Liver (tissue), 3 donors: Measurements from ENCODE around the gene BAIAP3.

Experiments used
- ATF3 ChIP-seq: IDR thresholded peaks from 2 replicates; pipeline ENCODE4 v1.6.1; 2016; ENCODE audit warnings: antibody characterized with exemption
- CTCF ChIP-seq: fragments of 150-350 bp; IDR thresholded peaks from 2 replicates; pipeline ENCODE4 v1.5.1; 2017; ENCODE audit warnings: improper control_type of control experiment, low read depth, low read length; ENCODE audit not compliant: missing input control
- FOXA1 ChIP-seq: IDR thresholded peaks from 2 replicates; pipeline ENCODE4 v1.6.1; 2016; ENCODE audit warnings: antibody characterized with exemption
- MAX ChIP-seq: IDR thresholded peaks from 2 replicates; pipeline ENCODE4 v1.6.1; 2016; ENCODE audit warnings: antibody characterized with exemption
- RXRA ChIP-seq, 2 donors: IDR thresholded peaks; 2 replicates each; pipeline ENCODE4 v1.6.1; 2017 to 2018; ENCODE audit warnings: antibody characterized with exemption in 2 of 2, mild to moderate bottlenecking in 1 of 2
- YY1 ChIP-seq: IDR thresholded peaks from 2 replicates; pipeline ENCODE4 v1.6.1; 2016; ENCODE audit warnings: antibody characterized with exemption, mild to moderate bottlenecking
- ZBTB33 ChIP-seq: IDR thresholded peaks from 2 replicates; pipeline ENCODE4 v1.6.1; 2016; ENCODE audit warnings: antibody characterized with exemption
- donor health status: healthy.
- donor health status: healthy.

DNA sequence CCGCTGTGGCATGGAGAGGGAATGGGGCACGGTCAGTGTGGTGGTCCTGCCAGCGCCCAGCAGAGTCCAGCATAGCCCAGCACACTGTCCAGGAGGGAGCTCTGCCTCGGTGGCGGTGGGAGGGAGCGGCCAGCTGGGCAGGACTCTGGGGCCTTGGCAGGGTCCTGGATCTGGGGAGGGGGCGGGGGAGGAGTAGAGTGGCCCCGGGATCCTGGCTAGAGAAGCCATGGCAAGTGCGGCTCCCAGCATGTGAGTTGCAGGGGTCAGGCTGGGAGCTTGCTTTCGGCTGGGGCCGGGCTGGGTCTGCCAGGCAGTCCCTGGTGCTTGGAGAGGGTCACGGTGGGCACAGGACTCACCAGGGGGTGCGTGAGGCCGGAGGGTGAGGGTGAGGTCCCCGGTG is 22.1 kb downstream of the BAIAP3 start:
- no peak for TF ChIP-seq ATF3
- TF ChIP-seq MAX = no peak
- TF ChIP-seq CTCF = no peak
- no peak for TF ChIP-seq ZBTB33
- TF ChIP-seq YY1 = no peak
- no peak for TF ChIP-seq RXRA (IDR thresholded peaks at IDR 0.05)
- TF ChIP-seq FOXA1 = no peak
